Sigmoid colon (tissue), 7 donors: Measurements from ENCODE around the gene TSPAN18. TPM values are rescaled to one million over a fixed set of nuclear protein-coding genes. Genes with fewer than 3 reads are reported as not detected.

Source experiments
- DNase-seq: peaks from one replicate; pipeline ENCODE4 v3.0.0-alpha.2; 2019
- H3K27ac ChIP-seq, 4 donors: fragments of 200-600 bp; sonication (generic); one replicate each; pipeline ENCODE4 v1.5.1; 2016 to 2019; ENCODE audit warnings: mild to moderate bottlenecking in 1 of 4
- H3K27me3 ChIP-seq, 3 donors: fragments of 200-600 bp; sonication (generic); one replicate each; pipeline ENCODE4 v1.5.1; 2019; ENCODE audit warnings: mild to moderate bottlenecking in 1 of 3
- H3K36me3 ChIP-seq, 4 donors: fragments of 200-600 bp; sonication (generic); one replicate each; pipeline ENCODE4 v1.5.1; 2016 to 2019
- H3K4me1 ChIP-seq, 4 donors: fragments of 200-600 bp; sonication (generic); one replicate each; pipeline ENCODE4 v1.5.1; 2017 to 2019
- H3K4me3 ChIP-seq, 4 donors: fragments of 200-600 bp; sonication (generic); one replicate each; pipeline ENCODE4 v1.5.1; 2017 to 2019; ENCODE audit warnings: mild to moderate bottlenecking in 2 of 4, moderate library complexity in 1 of 4
- H3K9me3 ChIP-seq, 4 donors: fragments of 200-600 bp in 3 of 4; sonication (generic) in 3 of 4; one replicate each; pipeline versions ENCODE4 v1.5.1 to v1.6.1; 2013 to 2019
- EP300 ChIP-seq, 4 donors: sonication (generic); formaldehyde crosslinking; IDR thresholded peaks; one replicate each; pipeline ENCODE4 v1.6.1; 2017; ENCODE audit warnings: antibody characterized with exemption in 4 of 4
- POLR2A ChIP-seq, 2 donors: fragments of 450-650 bp; IDR thresholded peaks; one replicate each; pipeline ENCODE4 v1.6.1; 2016; ENCODE audit warnings: antibody characterized with exemption in 2 of 2, mild to moderate bottlenecking in 2 of 2, moderate library complexity in 2 of 2
- POLR2AphosphoS5 ChIP-seq, 4 donors: sonication (generic); formaldehyde crosslinking; IDR thresholded peaks; one replicate each; pipeline ENCODE4 v1.6.1; 2017; ENCODE audit warnings: antibody characterized with exemption in 4 of 4
- WGBS, 2 donors: extraction: QIAGEN DNeasy Blood & Tissue Kit; methylation state at CpG; one replicate each; pipeline ENCODE4 v1.1.7; 2013; 5-methylcytosine and 5-hydroxymethylcytosine counted together
- intact Hi-C: fragments of 100-400 bp; cut with DNase I; formaldehyde crosslinking; loops from one replicate; pipeline ENCODE4 v1.15.1; 2023
- polyA plus RNA-seq, 3 donors: library from polyadenylated mRNA; stranded (reverse); fragments of 200-250 nt; gene quantifications; one replicate each; pipeline ENCODE4 v1.2.3, GENCODE V29; 2013
- total RNA-seq, 4 donors: library from RNA; depleted of rRNA; stranded (reverse); fragments of >200 nt; gene quantifications; one replicate each; pipeline ENCODE4 v1.1.0, GENCODE V29; 2016
- TF ChIP-seq, protein P1 (sequence below), 4 experiments: fragments of 450-650 bp in 3 of 4; fragments of 200-600 bp in 1 of 4; IDR thresholded peaks; one replicate each; pipeline ENCODE4 v1.5.1; 2016 to 2019; ENCODE audit warnings: antibody characterized with exemption in 4 of 4, mild to moderate bottlenecking in 3 of 4, moderate library complexity in 2 of 4
- donor health status: healthy with polysubstance abuse.
- donor health status: Bipolar disorder and iron deficiency.
- donor health status: healthy.

The TSPAN18 gene
- total and polyA plus RNA-seq, 7 donors = 0.23 to 75.3 (median 13.8) TPM

DNA sequence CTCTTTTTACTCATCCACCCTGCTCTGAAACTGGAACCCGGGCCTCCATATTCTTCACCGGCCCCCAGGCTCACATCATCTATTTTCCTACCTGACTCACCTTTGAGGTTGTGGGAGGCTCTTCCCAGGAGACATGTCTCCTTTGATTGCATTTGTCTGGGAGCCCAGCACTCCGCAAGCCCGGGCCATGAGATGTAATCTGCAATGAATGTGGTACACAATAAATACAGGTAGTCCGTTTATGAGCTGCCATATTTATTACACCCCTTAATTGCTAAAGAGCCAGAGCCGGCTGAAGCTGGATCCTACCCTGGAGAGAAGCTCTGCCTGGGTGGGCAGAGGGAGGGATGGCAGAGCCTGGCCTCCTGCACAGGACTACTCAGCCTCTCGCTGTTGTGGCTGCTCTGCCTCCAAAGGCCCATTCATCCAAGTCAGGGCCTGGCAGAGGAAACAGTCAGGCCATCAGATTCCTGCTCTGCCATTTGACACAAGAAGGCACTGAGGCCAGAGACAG lies 174.4 kb downstream of the TSPAN18 start:
- H3K27ac ChIP-seq = no peak overlapping the region
- TF ChIP-seq POLR2AphosphoS5 (IDR thresholded peaks at IDR 0.05) = no peak
- TF ChIP-seq EP300 (IDR thresholded peaks at IDR 0.05) = no peak
- TF ChIP-seq, protein P1, sequence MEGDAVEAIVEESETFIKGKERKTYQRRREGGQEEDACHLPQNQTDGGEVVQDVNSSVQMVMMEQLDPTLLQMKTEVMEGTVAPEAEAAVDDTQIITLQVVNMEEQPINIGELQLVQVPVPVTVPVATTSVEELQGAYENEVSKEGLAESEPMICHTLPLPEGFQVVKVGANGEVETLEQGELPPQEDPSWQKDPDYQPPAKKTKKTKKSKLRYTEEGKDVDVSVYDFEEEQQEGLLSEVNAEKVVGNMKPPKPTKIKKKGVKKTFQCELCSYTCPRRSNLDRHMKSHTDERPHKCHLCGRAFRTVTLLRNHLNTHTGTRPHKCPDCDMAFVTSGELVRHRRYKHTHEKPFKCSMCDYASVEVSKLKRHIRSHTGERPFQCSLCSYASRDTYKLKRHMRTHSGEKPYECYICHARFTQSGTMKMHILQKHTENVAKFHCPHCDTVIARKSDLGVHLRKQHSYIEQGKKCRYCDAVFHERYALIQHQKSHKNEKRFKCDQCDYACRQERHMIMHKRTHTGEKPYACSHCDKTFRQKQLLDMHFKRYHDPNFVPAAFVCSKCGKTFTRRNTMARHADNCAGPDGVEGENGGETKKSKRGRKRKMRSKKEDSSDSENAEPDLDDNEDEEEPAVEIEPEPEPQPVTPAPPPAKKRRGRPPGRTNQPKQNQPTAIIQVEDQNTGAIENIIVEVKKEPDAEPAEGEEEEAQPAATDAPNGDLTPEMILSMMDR (IDR thresholded peaks at IDR 0.05) = no peak
- H3K4me3 ChIP-seq = no peak overlapping the region
- peaks cover 0 to 11% (median 0%) of the 10 kb centered on the region in 4 donors for H3K36me3 ChIP-seq
- 48 to 83% methylated on average over 7 of the region's 7 CpGs for WGBS, 2 donors
- intact Hi-C loops = no loop called here
- no peaks in the 10 kb centered on the region for H3K27me3 ChIP-seq
- no peaks in the 10 kb centered on the region for H3K9me3 ChIP-seq
- peaks cover 0 to 25% (median 8%) of the 10 kb centered on the region in 4 donors for H3K4me1 ChIP-seq
- DNase-seq = no peak

DNA sequence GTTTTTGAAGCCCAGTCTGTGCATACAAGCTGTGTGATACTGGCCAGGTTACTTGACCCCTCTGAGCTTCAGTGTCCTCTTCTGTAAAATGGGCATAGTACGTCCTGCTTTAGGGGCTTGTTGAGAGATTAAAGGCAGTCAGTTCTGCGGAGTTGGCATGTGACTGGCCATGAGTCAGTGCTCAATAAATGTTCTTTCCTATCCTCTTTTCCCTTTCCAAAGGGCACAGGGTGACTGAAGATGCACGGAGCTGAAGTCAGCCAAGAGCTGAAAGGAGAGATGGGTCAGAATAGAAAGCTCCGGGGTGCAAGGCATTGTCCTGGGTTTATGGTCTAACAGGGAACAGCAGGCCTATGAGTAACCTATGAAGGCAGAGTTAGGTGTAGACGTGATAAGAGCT lies 175.0 kb downstream of the TSPAN18 start:
- intact Hi-C loops = no loop called here
- H3K9me3 ChIP-seq = no peaks in the 10 kb centered on the region
- H3K27me3 ChIP-seq = no peaks in the 10 kb centered on the region
- no peak for DNase-seq
- 85 to 92% methylated on average over 5 of the region's 5 CpGs for WGBS, 2 donors
- no peak for TF ChIP-seq POLR2AphosphoS5 (IDR thresholded peaks at IDR 0.05)
- TF ChIP-seq EP300 (IDR thresholded peaks at IDR 0.05) = no peak
- TF ChIP-seq POLR2A (IDR thresholded peaks at IDR 0.05) = no peak
- TF ChIP-seq, protein P1 (IDR thresholded peaks at IDR 0.05) = no peak
- H3K4me1 ChIP-seq = peaks cover 0 to 25% (median 8%) of the 10 kb centered on the region in 4 donors
- no peak overlapping the region for H3K27ac ChIP-seq
- H3K4me3 ChIP-seq = no peak overlapping the region
- H3K36me3 ChIP-seq = peaks cover 0 to 17% (median 0%) of the 10 kb centered on the region in 4 donors

DNA sequence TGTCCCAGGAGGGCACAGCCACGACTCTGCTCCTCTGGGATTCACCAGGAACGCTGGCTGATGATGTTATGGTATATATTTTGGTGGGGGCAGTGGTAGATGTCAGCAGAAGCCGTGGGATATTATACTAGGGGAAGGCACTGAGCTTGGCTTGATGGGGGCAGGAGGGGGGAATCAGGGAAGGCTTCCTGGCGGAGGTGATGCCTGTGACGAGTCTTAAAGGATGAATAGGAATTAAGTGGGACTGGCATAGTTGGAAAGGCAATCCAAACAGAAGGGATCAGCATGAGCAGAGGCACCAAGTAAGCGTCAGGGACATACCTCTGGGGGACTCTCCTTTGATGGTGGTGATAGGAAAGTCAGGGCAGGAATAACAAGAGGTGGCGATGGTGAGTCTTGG lies 176.3 kb downstream of the TSPAN18 start:
- H3K4me1 ChIP-seq = peaks cover 0 to 25% (median 8%) of the 10 kb centered on the region in 4 donors
- peaks cover 0 to 17% (median 0%) of the 10 kb centered on the region in 4 donors for H3K36me3 ChIP-seq

DNA sequence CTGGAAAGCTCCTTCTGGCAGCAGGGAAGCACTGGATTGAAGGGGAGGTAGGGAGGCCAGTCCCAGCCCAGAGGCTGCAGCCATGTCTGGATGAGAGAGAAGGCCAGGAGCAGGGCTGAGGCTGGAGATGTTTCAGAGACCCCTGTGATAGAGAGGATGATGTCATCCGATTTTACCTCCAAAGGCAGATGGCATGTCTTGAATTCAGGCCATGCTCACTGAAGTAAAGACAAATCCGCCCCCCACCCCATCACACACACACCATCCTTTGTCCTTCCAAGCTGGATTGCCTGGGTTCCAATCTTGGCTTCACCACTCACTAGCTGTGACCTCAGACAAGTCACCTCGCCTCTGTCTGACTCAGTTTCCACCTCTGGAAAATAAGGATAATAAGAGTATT lies 176.8 kb downstream of the TSPAN18 start:
- intact Hi-C loops = no loop called here
- Histone ChIP-seq H3K4me3 (no peak overlapping the region), H3K4me1 (peaks cover 0 to 25% (median 8%) of the 10 kb centered on the region in 4 donors), H3K27me3 (no peaks in the 10 kb centered on the region), H3K36me3 (peaks cover 0 to 14% (median 0%) of the 10 kb centered on the region in 4 donors), H3K9me3 (no peaks in the 10 kb centered on the region), H3K27ac (no peak overlapping the region)
- TF ChIP-seq POLR2AphosphoS5 (IDR thresholded peaks at IDR 0.05) (no peak), EP300 (IDR thresholded peaks at IDR 0.05) (no peak), POLR2A (IDR thresholded peaks at IDR 0.05) (no peak)
- TF ChIP-seq, protein P1 (IDR thresholded peaks at IDR 0.05) = no peak
- WGBS, 2 donors = 94% methylated on average over 3 of the region's 3 CpGs
- no peak for DNase-seq

More for the DNA sequence above, 176.3 kb downstream of the TSPAN18 start:
- WGBS, 2 donors = 85 to 89% methylated on average over 7 of the region's 7 CpGs
- Histone ChIP-seq H3K27ac (no peak overlapping the region), H3K9me3 (no peaks in the 10 kb centered on the region), H3K27me3 (no peaks in the 10 kb centered on the region), H3K4me3 (no peak overlapping the region)
- TF ChIP-seq POLR2AphosphoS5 (IDR thresholded peaks at IDR 0.05) = no peak
- no peak for TF ChIP-seq EP300 (IDR thresholded peaks at IDR 0.05)
- TF ChIP-seq, protein P1 (IDR thresholded peaks at IDR 0.05) = no peak
- TF ChIP-seq POLR2A (IDR thresholded peaks at IDR 0.05) = no peak
- DNase-seq = no peak
- intact Hi-C loops = no loop called here
